GM12878 (cell line): Measurements from ENCODE around the gene COL5A1. TPM values are rescaled to one million over a fixed set of nuclear protein-coding genes. Genes with fewer than 3 reads are reported as not detected.

Experiments used
- BCLAF1 ChIP-seq: fragments of 450-650 bp; IDR thresholded peaks from 2 replicates; pipeline ENCODE4 v1.6.1; 2017; ENCODE audit warnings: antibody characterized with exemption, mild to moderate bottlenecking, moderate library complexity
- BHLHE40 ChIP-seq, 2 experiments: fragments of 450-650 bp in 1 of 2; IDR thresholded peaks; 2 replicates each; pipeline ENCODE4 v1.6.1; 2011 to 2017; ENCODE audit warnings: low read depth in 2 of 2, borderline replicate concordance in 1 of 2, improper control_type of control experiment in 1 of 2, low read length in 1 of 2, mild to moderate bottlenecking in 1 of 2
- IRF4 ChIP-seq: IDR thresholded peaks from 2 replicates; pipeline ENCODE4 v1.6.1; 2011; ENCODE audit warnings: low read depth, low read length
- NFIC ChIP-seq: IDR thresholded peaks from 2 replicates; pipeline ENCODE4 v1.6.1; 2012; ENCODE audit warnings: low read depth, mild to moderate bottlenecking, inconsistent platforms, low read length, moderate library complexity
- PBX3 ChIP-seq: IDR thresholded peaks from 2 replicates; pipeline ENCODE4 v1.6.1; 2011; ENCODE audit warnings: mild to moderate bottlenecking, low read depth, low read length, moderate library complexity; ENCODE audit not compliant: insufficient replicate concordance
- POLR2AphosphoS5 ChIP-seq: IDR thresholded peaks from 2 replicates; pipeline ENCODE4 v1.6.1; 2011; ENCODE audit warnings: mild to moderate bottlenecking, low read length, inconsistent platforms
- SUPT20H ChIP-seq: IDR thresholded peaks from 2 replicates; pipeline ENCODE4 v1.6.1; 2011; ENCODE audit warnings: low read depth, mild to moderate bottlenecking, low read length, moderate library complexity, borderline replicate concordance; ENCODE audit not compliant: control insufficient read depth
- ZBTB40 ChIP-seq: fragments of 450-650 bp; IDR thresholded peaks from 2 replicates; pipeline ENCODE4 v1.6.1; 2016; ENCODE audit warnings: mild to moderate bottlenecking, moderate library complexity, borderline replicate concordance
- ZNF217 ChIP-seq: fragments of 450-650 bp; IDR thresholded peaks from 2 replicates; pipeline ENCODE4 v1.6.1; 2017; ENCODE audit warnings: antibody characterized with exemption, mild to moderate bottlenecking
- polyA plus RNA-seq, 11 experiments: library from polyadenylated mRNA; depleted of rRNA in 4 of 11; unstranded in 6 of 11; stranded (reverse) in 5 of 11; fragments of >200 nt; fragmentation: Nextera tagmentation in 4 of 11; fragmentation: Illumina TruSeq in 1 of 11; extraction: Ambion mirVana in 4 of 11; extraction: Trizol in 1 of 11; gene quantifications; 1 replicate in 1 of 11; 2 replicates in 10 of 11; pipeline versions ENCODE4 v1.2.1 to v1.2.3, GENCODE V29; 2011 to 2016; ENCODE audit warnings: inconsistent platforms in 2 of 11, missing spikeins in 2 of 11, low read depth in 1 of 11
- total RNA-seq, 4 experiments: library from RNA; depleted of rRNA in 3 of 4; stranded (reverse); fragments of >200 nt in 3 of 4; fragmentation: Illumina TruSeq in 1 of 4; extraction: Trizol in 1 of 4; gene quantifications; 2 replicates each; pipeline versions ENCODE4 v1.2.1 to v1.2.3, GENCODE V29; 2013 to 2021

The COL5A1 gene
- total and polyA plus RNA-seq, 10 of the 15 experiments (the other 5 are each of a cell fraction or from before 2014, with no cell fraction given), result under 0.01 to 0.15 (median 0.13) TPM; not detected in 4

GRCh38 chr9:134855900-134856377 lies 214.3 kb downstream of the COL5A1 start (continued):
- TF ChIP-seq BCLAF1 (no peak), ZNF217 (no peak), ZBTB40 (no peak), BHLHE40 (IDR thresholded peaks at IDR 0.05; ENCODE audit: borderline replicate concordance in 1 of 2, low read depth in 2 of 2, low read length in 1 of 2) (no peak), PBX3 (no peak), IRF4 (no peak), SUPT20H (no peak), POLR2AphosphoS5 (no peak), NFIC (no peak)
- TF ChIP-seq, all 136 proteins: peak for 0
